Measurements from ENCODE around the gene GSG1L. TPM values are rescaled to one million over a fixed set of nuclear protein-coding genes. Genes with fewer than 3 reads are reported as not detected.
A peak's percentile ranks its signal among the peaks of the same experiment; 100 is the strongest.

The GSG1L gene
- total and polyA plus RNA-seq, 9 donors, result 1.5 to 4.3 (median 2.9) TPM

DNA sequence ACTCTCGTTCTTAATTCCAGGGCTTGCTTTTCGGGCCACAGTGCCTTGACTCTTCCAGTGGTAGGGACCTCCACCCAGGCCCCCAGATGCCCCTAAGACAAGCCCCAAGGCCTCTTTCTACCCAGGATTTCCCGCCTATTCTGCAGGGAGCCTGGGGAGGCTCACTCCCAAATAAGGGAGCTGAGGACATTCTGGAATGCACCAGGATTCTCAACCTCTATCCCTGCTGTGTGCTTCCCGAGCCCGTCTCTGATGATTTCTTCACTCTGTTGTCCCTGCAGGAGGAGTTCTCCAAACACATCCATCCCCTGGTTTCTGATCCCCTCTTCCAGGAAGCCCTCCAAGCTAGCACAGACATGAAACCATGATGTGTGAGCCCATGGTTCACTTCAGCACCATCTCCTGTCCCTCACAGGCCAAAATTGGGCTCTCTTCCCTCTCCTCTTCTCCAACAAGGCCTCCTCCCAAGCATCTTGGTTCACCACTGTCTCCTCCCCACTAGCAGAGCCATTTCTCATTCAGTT is 257.6 kb downstream of the GSG1L start:
- 53% methylated on average over 4 of the region's 5 CpGs for WGBS (ENCODE audit: insufficient coverage)
- DNase-seq, result no peak
- no peaks in the 10 kb centered on the region for H3K9me3 ChIP-seq (replicated peaks; ENCODE audit: control insufficient read depth, low read depth, low read length)
- no peak overlapping the region for H3K27ac ChIP-seq (ENCODE audit: low read length)
- no peaks in the 10 kb centered on the region for H3K4me1 ChIP-seq (ENCODE audit: control insufficient read depth, insufficient read depth, low read length)
- H3K4me3 ChIP-seq (ENCODE audit: low read length), result no peak overlapping the region
- H3K27me3 ChIP-seq (ENCODE audit: control insufficient read depth, insufficient read depth, low read length), result peaks cover 7% of the 10 kb centered on the region
- H3K36me3 ChIP-seq (ENCODE audit: control insufficient read depth, insufficient read depth, low read length), result no peaks in the 10 kb centered on the region

DNA sequence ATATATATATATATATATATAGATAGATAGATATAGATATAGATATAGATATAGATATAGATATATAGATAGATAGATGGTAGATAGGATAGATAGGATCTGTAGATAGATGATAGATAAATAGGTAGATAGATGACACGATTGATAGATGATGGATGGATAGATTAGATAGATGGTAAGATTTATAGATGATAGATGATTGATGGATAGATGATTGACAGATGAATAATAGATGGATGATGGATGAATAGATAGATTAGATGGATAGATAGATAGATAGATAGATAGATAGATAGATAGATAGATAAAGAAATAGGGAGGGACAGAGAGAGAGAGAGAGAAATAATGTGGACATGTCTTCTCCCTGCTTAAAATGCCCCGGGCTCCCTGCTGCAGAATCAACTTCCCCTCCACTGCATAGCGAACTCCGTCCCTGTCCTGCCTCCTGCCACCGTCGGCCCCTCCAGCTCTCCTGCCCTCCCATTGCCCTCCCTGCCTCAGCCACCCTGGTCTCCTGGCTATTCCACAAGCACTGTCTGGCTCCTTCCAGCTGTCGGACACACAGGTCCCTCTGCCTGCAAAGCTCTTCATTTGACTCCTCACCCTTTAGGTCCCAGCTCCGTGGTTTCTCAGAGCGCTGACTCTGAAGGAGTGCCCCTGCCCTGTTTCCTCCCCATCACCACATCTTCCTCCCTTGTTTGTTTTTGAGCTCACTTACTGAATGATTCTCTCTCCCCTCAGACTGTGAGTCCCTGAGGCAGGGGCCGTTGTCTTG is 259.6 kb downstream of the GSG1L start:
- DNase-seq, result no peak
- H3K4me3 ChIP-seq (ENCODE audit: low read length), result no peak overlapping the region
- H3K9me3 ChIP-seq (replicated peaks; ENCODE audit: control insufficient read depth, low read depth, low read length), result no peaks in the 10 kb centered on the region
- H3K36me3 ChIP-seq (ENCODE audit: control insufficient read depth, insufficient read depth, low read length), result no peaks in the 10 kb centered on the region
- WGBS (ENCODE audit: insufficient coverage), result 24% methylated on average over 9 of the region's 10 CpGs
- no peaks in the 10 kb centered on the region for H3K4me1 ChIP-seq (ENCODE audit: control insufficient read depth, insufficient read depth, low read length)
- H3K27ac ChIP-seq (ENCODE audit: low read length), result no peak overlapping the region
- peaks cover 7% of the 10 kb centered on the region for H3K27me3 ChIP-seq (ENCODE audit: control insufficient read depth, insufficient read depth, low read length)

DNA sequence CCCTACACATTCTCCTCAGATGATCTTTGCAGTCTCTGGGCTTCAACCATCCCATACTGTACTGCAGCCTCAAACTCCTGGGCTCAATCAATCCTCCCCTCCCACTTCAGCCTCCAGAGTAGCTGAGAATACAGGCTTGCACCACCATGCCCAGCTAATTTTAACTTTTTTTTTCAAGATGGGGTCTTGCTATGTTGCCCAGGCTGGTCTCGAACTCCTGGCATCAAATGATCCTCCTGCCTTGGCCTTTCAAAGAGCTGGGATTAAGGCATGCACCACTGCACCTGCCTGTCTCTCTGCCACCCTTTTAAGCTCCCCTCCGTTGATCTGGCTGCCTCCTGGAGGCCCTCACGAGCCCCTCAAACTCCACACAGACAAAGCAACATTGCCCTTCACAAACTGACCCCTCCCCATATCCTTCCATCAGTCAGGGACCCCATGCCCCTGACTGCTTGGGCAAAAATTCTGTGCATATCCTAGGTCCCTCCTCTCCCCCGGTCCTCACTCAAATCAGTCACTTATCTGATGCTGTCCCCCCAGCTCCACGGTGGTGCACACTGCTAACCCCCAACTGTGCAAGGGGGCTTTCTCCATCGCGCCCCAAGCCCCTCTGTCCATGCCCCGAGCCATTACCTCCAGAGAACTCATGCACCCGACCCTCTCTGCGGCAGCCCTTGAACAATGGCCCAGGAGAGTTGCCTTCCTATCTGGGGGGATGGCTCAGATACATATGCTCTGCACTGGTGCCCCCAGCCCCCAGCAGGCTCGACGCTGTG is 260.7 kb downstream of the GSG1L start:
- 71% methylated on average over 9 of the region's 12 CpGs for WGBS (ENCODE audit: insufficient coverage)
- H3K27ac ChIP-seq (ENCODE audit: low read length), result no peak overlapping the region

DNA sequence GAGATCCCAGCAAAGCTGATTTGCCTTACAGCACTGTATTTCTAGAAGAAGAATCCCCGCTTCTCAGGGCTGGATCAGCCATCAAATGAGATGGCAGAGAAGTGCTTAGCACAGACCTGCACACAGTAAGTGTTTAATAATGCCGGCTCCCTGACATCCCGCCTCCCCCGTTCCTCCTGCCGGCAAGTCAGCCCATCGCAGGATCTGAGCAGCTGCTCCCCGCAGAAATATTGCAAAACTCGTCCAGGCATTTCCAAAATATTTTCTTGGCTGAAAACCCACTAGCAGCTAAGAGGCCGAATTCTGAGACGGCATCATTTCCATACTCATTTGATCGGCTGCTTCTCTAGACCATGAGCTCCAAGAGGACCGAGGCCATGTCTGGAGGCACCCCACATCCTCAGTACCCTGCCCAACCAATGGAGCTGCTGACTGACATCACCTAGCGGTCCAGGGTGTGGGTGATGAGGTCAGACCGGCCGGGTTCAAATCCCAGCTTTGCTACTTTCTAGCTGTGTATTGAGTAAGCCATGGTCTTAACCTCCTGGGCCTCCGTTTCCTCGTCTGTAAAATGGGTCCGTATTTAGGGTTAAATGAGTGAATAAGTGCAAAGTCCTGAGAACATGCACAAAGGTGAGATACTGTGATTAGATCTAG is 262.1 kb downstream of the GSG1L start:
- no peak overlapping the region for H3K4me3 ChIP-seq (ENCODE audit: low read length)
- WGBS (ENCODE audit: insufficient coverage), result 58% methylated on average over 13 of the region's 18 CpGs
- no peak overlapping the region for H3K27ac ChIP-seq (ENCODE audit: low read length)
- H3K9me3 ChIP-seq (replicated peaks; ENCODE audit: control insufficient read depth, low read depth, low read length), result no peaks in the 10 kb centered on the region
- DNase-seq, result peak; percentile 50
- H3K4me1 ChIP-seq (ENCODE audit: control insufficient read depth, insufficient read depth, low read length), result no peaks in the 10 kb centered on the region
- no peaks in the 10 kb centered on the region for H3K36me3 ChIP-seq (ENCODE audit: control insufficient read depth, insufficient read depth, low read length)
- peaks cover 7% of the 10 kb centered on the region for H3K27me3 ChIP-seq (ENCODE audit: control insufficient read depth, insufficient read depth, low read length)

More for the DNA sequence above, 260.7 kb downstream of the GSG1L start:
- Histone ChIP-seq H3K27me3 (ENCODE audit: control insufficient read depth, insufficient read depth, low read length) (peaks cover 7% of the 10 kb centered on the region), H3K4me1 (ENCODE audit: control insufficient read depth, insufficient read depth, low read length) (no peaks in the 10 kb centered on the region), H3K4me3 (ENCODE audit: low read length) (no peak overlapping the region), H3K9me3 (replicated peaks; ENCODE audit: control insufficient read depth, low read depth, low read length) (no peaks in the 10 kb centered on the region), H3K36me3 (ENCODE audit: control insufficient read depth, insufficient read depth, low read length) (no peaks in the 10 kb centered on the region)
- DNase-seq, result no peak

DNA sequence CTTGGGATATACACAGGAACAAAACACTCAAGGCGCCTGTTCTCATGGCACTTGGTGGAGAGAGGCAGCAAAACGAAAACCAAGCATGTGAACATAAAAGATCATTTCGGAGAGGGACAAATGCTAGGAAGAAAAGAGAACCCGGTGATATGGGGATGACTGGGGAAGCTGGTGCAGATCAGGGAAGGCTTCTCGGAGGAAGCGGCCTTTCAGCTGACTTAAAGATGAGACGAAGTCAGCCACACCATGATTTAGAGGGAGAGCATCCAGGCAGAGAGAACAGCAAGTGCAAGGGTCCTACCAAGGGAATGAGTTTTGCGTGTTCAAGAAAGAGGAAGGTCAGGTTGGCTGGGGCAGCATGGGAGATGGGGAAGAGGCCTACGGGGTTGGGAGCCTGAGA is 262.7 kb downstream of the GSG1L start:
- H3K4me1 ChIP-seq (ENCODE audit: control insufficient read depth, insufficient read depth, low read length), result no peaks in the 10 kb centered on the region
- 81% methylated on average over 9 of the region's 9 CpGs for WGBS (ENCODE audit: insufficient coverage)
- H3K27ac ChIP-seq (ENCODE audit: low read length), result no peak overlapping the region
- H3K27me3 ChIP-seq (ENCODE audit: control insufficient read depth, insufficient read depth, low read length), result peaks cover 7% of the 10 kb centered on the region
- DNase-seq, result no peak
- H3K9me3 ChIP-seq (replicated peaks; ENCODE audit: control insufficient read depth, low read depth, low read length), result no peaks in the 10 kb centered on the region
- H3K4me3 ChIP-seq (ENCODE audit: low read length), result no peak overlapping the region
- no peaks in the 10 kb centered on the region for H3K36me3 ChIP-seq (ENCODE audit: control insufficient read depth, insufficient read depth, low read length)

DNA sequence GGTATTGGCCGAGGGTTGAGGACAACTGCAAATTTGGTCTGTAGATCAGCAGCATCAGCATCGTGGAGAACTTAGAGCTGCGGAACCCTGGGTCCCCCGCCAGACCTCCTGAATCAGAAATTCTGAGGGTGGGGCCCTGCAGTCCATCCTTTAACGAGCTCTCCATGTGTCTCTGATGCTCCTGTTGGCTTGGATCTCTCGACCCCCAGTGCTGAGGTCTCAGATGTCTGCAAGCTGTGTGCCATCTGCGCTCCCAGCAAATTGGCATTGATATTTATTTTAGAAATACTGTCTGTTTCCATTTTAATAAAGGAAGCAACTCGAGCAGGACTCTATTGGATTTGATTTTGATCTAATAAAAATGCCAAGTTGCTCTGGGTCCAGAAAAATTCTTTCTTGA is 263.6 kb downstream of the GSG1L start:
- H3K27me3 ChIP-seq (ENCODE audit: control insufficient read depth, insufficient read depth, low read length), result peaks cover 7% of the 10 kb centered on the region
- H3K9me3 ChIP-seq (replicated peaks; ENCODE audit: control insufficient read depth, low read depth, low read length), result no peaks in the 10 kb centered on the region
- no peak overlapping the region for H3K4me3 ChIP-seq (ENCODE audit: low read length)
- H3K4me1 ChIP-seq (ENCODE audit: control insufficient read depth, insufficient read depth, low read length), result no peaks in the 10 kb centered on the region
- no peak for DNase-seq
- H3K27ac ChIP-seq (ENCODE audit: low read length), result no peak overlapping the region
- H3K36me3 ChIP-seq (ENCODE audit: control insufficient read depth, insufficient read depth, low read length), result no peaks in the 10 kb centered on the region
- WGBS (ENCODE audit: insufficient coverage), result 61% methylated on average over 5 of the region's 8 CpGs

DNA sequence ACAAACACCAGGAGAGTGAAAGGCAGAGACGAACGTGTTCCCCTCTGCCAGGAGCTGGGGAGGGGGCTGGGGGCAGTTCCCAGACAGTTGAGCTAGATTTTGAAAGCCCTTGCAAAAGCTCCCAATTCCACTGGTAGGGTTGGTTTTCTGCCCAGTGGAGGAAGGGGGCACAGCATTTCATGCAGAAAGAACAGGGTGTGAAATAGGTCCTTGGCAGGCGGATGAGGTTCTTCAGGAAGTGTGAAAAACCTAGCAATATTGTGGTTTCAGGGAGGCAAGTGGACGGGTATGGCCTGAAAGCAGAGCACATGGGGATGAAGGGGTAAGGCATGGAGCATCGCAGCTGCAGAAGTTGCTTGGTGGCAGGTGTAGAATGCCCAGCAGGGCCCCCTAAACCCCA is 265.3 kb downstream of the GSG1L start:
- no peaks in the 10 kb centered on the region for H3K4me1 ChIP-seq (ENCODE audit: control insufficient read depth, insufficient read depth, low read length)
- H3K9me3 ChIP-seq (replicated peaks; ENCODE audit: control insufficient read depth, low read depth, low read length), result no peaks in the 10 kb centered on the region
- DNase-seq, result no peak
- no peaks in the 10 kb centered on the region for H3K36me3 ChIP-seq (ENCODE audit: control insufficient read depth, insufficient read depth, low read length)
- no peak overlapping the region for H3K4me3 ChIP-seq (ENCODE audit: low read length)
- peaks cover 7% of the 10 kb centered on the region for H3K27me3 ChIP-seq (ENCODE audit: control insufficient read depth, insufficient read depth, low read length)
- H3K27ac ChIP-seq (ENCODE audit: low read length), result no peak overlapping the region
- 25% methylated on average over 2 of the region's 5 CpGs for WGBS (ENCODE audit: insufficient coverage)

DNA sequence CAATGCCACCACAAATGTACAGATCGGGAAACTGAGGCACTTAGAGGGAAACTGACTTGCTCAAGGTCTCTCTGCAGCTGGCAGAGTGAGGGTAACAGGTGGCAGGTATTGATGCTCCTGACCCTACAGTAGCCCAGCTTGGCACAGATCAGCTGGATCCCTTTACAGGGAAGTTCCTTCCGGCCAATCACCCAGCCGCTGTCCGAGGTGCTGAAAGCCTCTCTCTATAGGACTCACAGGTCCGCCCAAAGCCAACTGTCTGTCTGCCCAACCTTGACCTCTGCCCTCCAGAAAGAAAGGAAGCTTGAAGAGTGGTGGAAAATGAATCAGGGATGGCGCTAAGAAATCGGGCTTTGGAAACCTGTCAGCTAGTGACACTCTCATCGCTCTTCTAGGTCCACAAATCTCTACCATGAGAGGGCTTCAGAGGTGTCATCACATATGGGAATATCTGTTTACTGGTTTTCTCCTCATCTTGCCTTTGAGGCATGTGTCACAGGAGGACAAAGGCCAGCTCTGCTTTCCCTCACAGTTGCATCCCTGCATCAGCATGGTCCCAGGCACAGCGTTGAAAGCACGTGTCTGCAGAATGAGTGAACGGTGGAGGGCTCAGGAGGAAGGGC is 267.4 kb downstream of the GSG1L start:
- WGBS (ENCODE audit: insufficient coverage), result 79% methylated on average over 5 of the region's 11 CpGs
- Histone ChIP-seq H3K36me3 (ENCODE audit: control insufficient read depth, insufficient read depth, low read length) (no peaks in the 10 kb centered on the region), H3K4me1 (ENCODE audit: control insufficient read depth, insufficient read depth, low read length) (no peaks in the 10 kb centered on the region), H3K27me3 (ENCODE audit: control insufficient read depth, insufficient read depth, low read length) (no peaks in the 10 kb centered on the region), H3K27ac (ENCODE audit: low read length) (no peak overlapping the region), H3K4me3 (ENCODE audit: low read length) (no peak overlapping the region), H3K9me3 (replicated peaks; ENCODE audit: control insufficient read depth, low read depth, low read length) (no peaks in the 10 kb centered on the region)
- peak; percentile 66 for DNase-seq

DNA sequence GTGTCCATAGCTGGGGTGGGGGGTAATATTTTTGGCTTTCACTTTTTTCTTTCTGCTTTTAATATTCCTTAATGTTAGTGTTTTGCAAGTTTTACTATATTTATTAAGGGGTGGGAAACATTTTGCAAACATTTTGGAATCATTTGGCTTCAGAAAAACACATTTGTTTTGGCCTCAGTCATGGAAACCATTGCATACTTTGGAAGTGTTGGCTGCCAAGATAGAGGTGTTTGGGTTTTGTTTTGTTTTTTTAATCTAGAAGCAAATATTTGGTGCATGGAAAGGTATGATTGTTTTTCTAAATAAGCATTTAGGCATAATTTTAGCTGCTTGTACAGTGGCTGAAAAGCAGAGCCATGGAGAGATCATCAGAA is 270.3 kb downstream of the GSG1L start:
- DNase-seq, result peak; percentile 52
- Histone ChIP-seq H3K9me3 (replicated peaks; ENCODE audit: control insufficient read depth, low read depth, low read length) (no peaks in the 10 kb centered on the region), H3K27me3 (ENCODE audit: control insufficient read depth, insufficient read depth, low read length) (no peaks in the 10 kb centered on the region), H3K4me1 (ENCODE audit: control insufficient read depth, insufficient read depth, low read length) (no peaks in the 10 kb centered on the region), H3K4me3 (ENCODE audit: low read length) (no peak overlapping the region), H3K27ac (ENCODE audit: low read length) (no peak overlapping the region), H3K36me3 (ENCODE audit: control insufficient read depth, insufficient read depth, low read length) (no peaks in the 10 kb centered on the region)

Data from muscle of leg (tissue), 11 donors.